Activated T-helper 17 cell treated with anti-CD3 and anti-CD28 coated beads, Interleukin-2, amount 50 U/mL, for 72 hours (primary cell): ENCODE results near the gene SOD2. TPM values are rescaled to one million over a fixed set of nuclear protein-coding genes. Genes with fewer than 3 reads are reported as not detected.
A peak's percentile ranks its signal among the peaks of the same experiment; 100 is the strongest.
"Not testable (repeated sequence)": the region's sequence is repeated elsewhere in the genome, so short reads cannot be mapped to it uniquely, and the experiment has no call there.

Experiments used
- ATAC-seq: fragments of 150-1000 bp; cut with Tn5 transposase; replicated peaks from 2 replicates; pipeline ENCODE4 v1.10.0; 2021; ENCODE audit warnings: mild to moderate bottlenecking, moderate library complexity
- H3K27ac Mint-ChIP-seq: one replicate; pipeline ENCODE4 v1.8.0; 2022; ENCODE audit warnings: mixed read lengths
- H3K27me3 Mint-ChIP-seq: one replicate; pipeline ENCODE4 v1.8.0; 2022; ENCODE audit warnings: mixed read lengths
- H3K36me3 Mint-ChIP-seq: one replicate; pipeline ENCODE4 v1.8.0; 2022; ENCODE audit warnings: low read depth, mild to moderate bottlenecking, mixed read lengths
- H3K4me1 Mint-ChIP-seq: one replicate; pipeline ENCODE4 v1.8.0; 2022; ENCODE audit warnings: mixed read lengths
- H3K4me3 Mint-ChIP-seq: one replicate; pipeline ENCODE4 v1.8.0; 2022; ENCODE audit warnings: mild to moderate bottlenecking, mixed read lengths
- H3K9me3 Mint-ChIP-seq: one replicate; pipeline ENCODE4 v1.8.0; 2022; ENCODE audit warnings: mixed read lengths
- total RNA-seq, 2 donors: library from RNA; stranded (reverse); gene quantifications; one replicate each; pipeline ENCODE4 v1.2.3, GENCODE V29; 2022

The SOD2 gene
- 100 to 1,000 TPM; 110 to 112 TPM for total RNA-seq

- H3K36me3 Mint-ChIP-seq = peaks cover 34% of the 10 kb centered on the region
- ATAC-seq = peak; percentile 79
- H3K4me3 Mint-ChIP-seq = peak within 1 kb of the TSS; percentile 80
- no peaks in the 10 kb centered on the region for H3K9me3 Mint-ChIP-seq
- H3K4me1 Mint-ChIP-seq = peaks cover 29% of the 10 kb centered on the region
- H3K27ac Mint-ChIP-seq = peak within 1 kb of the TSS; percentile 84
- no peaks in the 10 kb centered on the region for H3K27me3 Mint-ChIP-seq
These were observed at the start of gene SOD2 for GRCh38 chr6:159693128-159693893. SOD2 (minus strand) TSS chr6:159693241; CDS start chr6:159693167, 74 bp downstream.

- Mint-ChIP-seq H3K4me3 (no peak overlapping the region), H3K36me3 (peaks cover 100% of the 10 kb centered on the region), H3K27ac (no peak overlapping the region), H3K9me3 (no peaks in the 10 kb centered on the region), H3K27me3 (no peaks in the 10 kb centered on the region), H3K4me1 (peaks cover 25% of the 10 kb centered on the region)
- ATAC-seq = no peak
These were observed 49.1 kb upstream of the SOD2 start for GRCh38 chr6:159742165-159742564.

- Mint-ChIP-seq H3K4me1 (peaks cover 14% of the 10 kb centered on the region), H3K9me3 (no peaks in the 10 kb centered on the region), H3K4me3 (no peak overlapping the region), H3K27me3 (no peaks in the 10 kb centered on the region), H3K36me3 (peaks cover 87% of the 10 kb centered on the region), H3K27ac (no peak overlapping the region)
- ATAC-seq = no peak
These were observed 46.3 kb upstream of the SOD2 start for GRCh38 chr6:159739341-159739740.

- peaks cover 84% of the 10 kb centered on the region for H3K36me3 Mint-ChIP-seq
- no peak overlapping the region for H3K4me3 Mint-ChIP-seq
- no peak overlapping the region for H3K27ac Mint-ChIP-seq
- peaks cover 20% of the 10 kb centered on the region for H3K4me1 Mint-ChIP-seq
- H3K9me3 Mint-ChIP-seq = no peaks in the 10 kb centered on the region
- no peak for ATAC-seq
- H3K27me3 Mint-ChIP-seq = no peaks in the 10 kb centered on the region
These were observed 43.9 kb upstream of the SOD2 start for GRCh38 chr6:159736908-159737307.

- H3K4me3 Mint-ChIP-seq = peak overlapping the region; percentile 38
- H3K36me3 Mint-ChIP-seq = peaks cover 84% of the 10 kb centered on the region
- H3K4me1 Mint-ChIP-seq = peaks cover 16% of the 10 kb centered on the region
- ATAC-seq, H3K27me3 Mint-ChIP-seq, H3K27ac Mint-ChIP-seq, H3K9me3 Mint-ChIP-seq: not testable (repeated sequence)
These were observed 40.4 kb upstream of the SOD2 start for GRCh38 chr6:159733395-159733794.

- not testable (repeated sequence) for H3K9me3 Mint-ChIP-seq, H3K27me3 Mint-ChIP-seq, H3K27ac Mint-ChIP-seq, ATAC-seq
- Mint-ChIP-seq H3K36me3 (peaks cover 82% of the 10 kb centered on the region), H3K4me1 (peaks cover 11% of the 10 kb centered on the region), H3K4me3 (peak overlapping the region; percentile 38)
These were observed 39.5 kb upstream of the SOD2 start for GRCh38 chr6:159732550-159732949.

- H3K36me3 Mint-ChIP-seq = peaks cover 75% of the 10 kb centered on the region
- no peak overlapping the region for H3K27ac Mint-ChIP-seq
- no peaks in the 10 kb centered on the region for H3K9me3 Mint-ChIP-seq
- H3K4me1 Mint-ChIP-seq = peaks cover 17% of the 10 kb centered on the region
- no peak for ATAC-seq
- no peaks in the 10 kb centered on the region for H3K27me3 Mint-ChIP-seq
- H3K4me3 Mint-ChIP-seq = peak overlapping the region; percentile 92
These were observed 37.3 kb upstream of the SOD2 start for GRCh38 chr6:159730332-159730676.

- Mint-ChIP-seq H3K9me3 (no peaks in the 10 kb centered on the region), H3K27me3 (no peaks in the 10 kb centered on the region), H3K4me3 (peak overlapping the region; percentile 92), H3K27ac (peak overlapping the region; percentile 94), H3K4me1 (peaks cover 17% of the 10 kb centered on the region), H3K36me3 (peaks cover 75% of the 10 kb centered on the region)
- ATAC-seq = no peak
These were observed 36.7 kb upstream of the SOD2 start for GRCh38 chr6:159729598-159730331.

GRCh38 chr6:159728531-159728964, 35.5 kb upstream of the SOD2 start:
- Mint-ChIP-seq H3K4me3 (peak overlapping the region; percentile 92), H3K36me3 (peaks cover 75% of the 10 kb centered on the region), H3K27ac (peak overlapping the region; percentile 94), H3K4me1 (peaks cover 17% of the 10 kb centered on the region), H3K27me3 (no peaks in the 10 kb centered on the region), H3K9me3 (no peaks in the 10 kb centered on the region)
- ATAC-seq = no peak

- peak overlapping the region; percentile 94 for H3K27ac Mint-ChIP-seq
- peaks cover 75% of the 10 kb centered on the region for H3K36me3 Mint-ChIP-seq
- ATAC-seq = peak; percentile 33
- H3K9me3 Mint-ChIP-seq = no peaks in the 10 kb centered on the region
- peak overlapping the region; percentile 92 for H3K4me3 Mint-ChIP-seq
- H3K4me1 Mint-ChIP-seq = peaks cover 20% of the 10 kb centered on the region
- H3K27me3 Mint-ChIP-seq = no peaks in the 10 kb centered on the region
These were observed 34.8 kb upstream of the SOD2 start for GRCh38 chr6:159727717-159728445.

- Mint-ChIP-seq H3K4me1 (peaks cover 23% of the 10 kb centered on the region), H3K36me3 (peaks cover 76% of the 10 kb centered on the region), H3K4me3 (peak within 1 kb of the TSS; percentile 98), H3K27me3 (no peaks in the 10 kb centered on the region), H3K27ac (peak within 1 kb of the TSS; percentile 99), H3K9me3 (no peaks in the 10 kb centered on the region)
- peak; percentile 92 for ATAC-seq
These were observed 34.1 kb upstream of the SOD2 start, which contains the start of gene WTAP for GRCh38 chr6:159726918-159727716. WTAP (plus strand) TSS chr6:159727506; CDS start chr6:159736266, 8,760 bp downstream.

- peak overlapping the region; percentile 99 for H3K27ac Mint-ChIP-seq
- H3K9me3 Mint-ChIP-seq = no peaks in the 10 kb centered on the region
- peaks cover 69% of the 10 kb centered on the region for H3K36me3 Mint-ChIP-seq
- peaks cover 21% of the 10 kb centered on the region for H3K4me1 Mint-ChIP-seq
- H3K4me3 Mint-ChIP-seq = peak overlapping the region; percentile 98
- ATAC-seq = peak; percentile 25
- no peaks in the 10 kb centered on the region for H3K27me3 Mint-ChIP-seq
These were observed 33.3 kb upstream of the SOD2 start for GRCh38 chr6:159726255-159726917.

- H3K36me3 Mint-ChIP-seq = peaks cover 57% of the 10 kb centered on the region
- H3K4me3 Mint-ChIP-seq, H3K27me3 Mint-ChIP-seq, ATAC-seq, H3K9me3 Mint-ChIP-seq, H3K27ac Mint-ChIP-seq: not testable (repeated sequence)
- peaks cover 18% of the 10 kb centered on the region for H3K4me1 Mint-ChIP-seq
These were observed 32.2 kb upstream of the SOD2 start for GRCh38 chr6:159725208-159725607.
